Measurements from ENCODE around the gene CTNNBIP1. TPM values are rescaled to one million over a fixed set of nuclear protein-coding genes. Genes with fewer than 3 reads are reported as not detected.

The CTNNBIP1 gene
- total and polyA plus RNA-seq, 8 donors: 12.3 to 49.8 (median 35.2) TPM

DNA sequence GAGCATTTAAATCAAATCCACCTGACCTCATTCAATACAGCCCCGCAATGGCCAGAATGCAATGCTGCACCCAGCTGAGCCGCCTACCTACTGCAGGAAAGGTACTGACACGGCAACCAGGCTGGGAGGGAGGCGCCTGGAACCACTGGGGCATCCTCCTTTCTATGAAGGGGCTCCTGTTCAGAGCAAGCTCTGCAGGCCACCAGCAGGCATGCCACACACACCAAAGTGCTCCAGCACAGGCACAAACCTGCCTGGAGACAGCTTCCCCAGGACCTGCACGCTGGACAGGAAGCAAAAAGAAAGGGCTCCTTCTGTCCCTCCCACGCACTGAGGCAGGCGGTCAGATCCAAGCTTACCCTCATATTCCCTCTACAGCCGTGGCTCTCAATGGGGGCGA, 21.2 kb downstream of the CTNNBIP1 start:
- intact Hi-C loops (cut with DNase I; ENCODE audit: low total_unique reads): no loop called here
- TF ChIP-seq CTCF (IDR thresholded peaks at IDR 0.05) (no peak), POLR2A (IDR thresholded peaks at IDR 0.05) (no peak), EP300 (IDR thresholded peaks at IDR 0.05) (no peak), POLR2AphosphoS5 (IDR thresholded peaks at IDR 0.05) (no peak)
- no peak overlapping the region for H3K27ac ChIP-seq
- H3K9me3 ChIP-seq: no peaks in the 10 kb centered on the region
- 84 to 89% (median 88%) methylated on average over 8 to 9 of the region's 9 CpGs for WGBS, 5 donors
- DNase-seq: no peak
- no peak overlapping the region for H3K4me3 ChIP-seq
- peaks cover 0 to 16% (median 5%) of the 10 kb centered on the region in 4 donors for H3K36me3 ChIP-seq
- peaks cover 28 to 71% (median 41%) of the 10 kb centered on the region in 4 donors for H3K4me1 ChIP-seq
- H3K27me3 ChIP-seq: no peaks in the 10 kb centered on the region

- WGBS, 5 donors: 92 to 98% (median 96%) methylated on average over 4 of the region's 4 CpGs
- DNase-seq: no peak
- Histone ChIP-seq H3K27me3 (no peaks in the 10 kb centered on the region), H3K4me1 (peaks cover 15 to 55% (median 29%) of the 10 kb centered on the region in 4 donors), H3K9me3 (no peaks in the 10 kb centered on the region), H3K36me3 (peaks cover 0 to 24% (median 13%) of the 10 kb centered on the region in 4 donors), H3K27ac (no peak overlapping the region), H3K4me3 (no peak overlapping the region)
- TF ChIP-seq POLR2AphosphoS5 (IDR thresholded peaks at IDR 0.05): no peak
- no peak for TF ChIP-seq EP300 (IDR thresholded peaks at IDR 0.05)
- TF ChIP-seq POLR2A (IDR thresholded peaks at IDR 0.05): no peak
- TF ChIP-seq CTCF (IDR thresholded peaks at IDR 0.05): no peak
- intact Hi-C loops (cut with DNase I; ENCODE audit: low total_unique reads): no loop called here
Measured at GRCh38 chr1:9887070-9887469, 23.0 kb downstream of the CTNNBIP1 start.

GRCh38 chr1:9886092-9886742, 23.9 kb downstream of the CTNNBIP1 start:
- Histone ChIP-seq H3K27me3 (no peaks in the 10 kb centered on the region), H3K4me3 (no peak overlapping the region), H3K9me3 (no peaks in the 10 kb centered on the region), H3K4me1 (peaks cover 13 to 46% (median 23%) of the 10 kb centered on the region in 4 donors), H3K36me3 (peaks cover 0 to 24% (median 13%) of the 10 kb centered on the region in 4 donors), H3K27ac (no peak overlapping the region)
- no peak for DNase-seq
- no peak for TF ChIP-seq CTCF (IDR thresholded peaks at IDR 0.05)
- no peak for TF ChIP-seq POLR2A (IDR thresholded peaks at IDR 0.05)
- no peak for TF ChIP-seq EP300 (IDR thresholded peaks at IDR 0.05)
- no peak for TF ChIP-seq POLR2AphosphoS5 (IDR thresholded peaks at IDR 0.05)
- WGBS, 5 donors: 63 to 78% (median 74%) methylated on average over 16 to 17 of the region's 17 CpGs
- intact Hi-C loops (cut with DNase I; ENCODE audit: low total_unique reads): no loop called here

DNA sequence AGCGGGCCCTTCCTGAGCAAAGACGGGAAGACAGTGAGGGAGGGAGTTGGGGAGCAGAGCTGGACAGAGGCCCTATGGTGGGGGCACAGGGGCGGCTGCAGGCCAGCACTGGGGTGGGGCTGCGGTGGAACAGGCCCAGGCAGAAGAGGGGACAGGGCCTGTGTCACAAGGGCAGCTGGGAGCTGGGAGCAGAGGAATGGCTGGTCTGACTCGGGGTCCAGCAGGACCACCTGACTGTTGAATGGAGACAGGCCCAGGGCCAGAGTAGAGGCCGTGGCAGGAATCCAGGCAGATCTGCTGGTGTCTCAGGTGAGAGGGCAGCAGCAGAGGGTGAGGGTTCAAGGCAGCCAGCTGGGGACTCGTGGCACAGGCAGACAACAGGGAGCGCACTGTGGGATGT, 25.3 kb downstream of the CTNNBIP1 start:
- no peak for DNase-seq
- Histone ChIP-seq H3K27me3 (no peaks in the 10 kb centered on the region), H3K4me1 (peaks cover 0 to 32% (median 10%) of the 10 kb centered on the region in 4 donors), H3K9me3 (no peaks in the 10 kb centered on the region), H3K36me3 (peaks cover 0 to 24% (median 13%) of the 10 kb centered on the region in 4 donors), H3K4me3 (no peak overlapping the region), H3K27ac (no peak overlapping the region)
- TF ChIP-seq CTCF (IDR thresholded peaks at IDR 0.05): no peak
- intact Hi-C loops (cut with DNase I; ENCODE audit: low total_unique reads): no loop called here
- 83 to 90% (median 89%) methylated on average over 7 to 8 of the region's 8 CpGs for WGBS, 5 donors
